Prostate gland (tissue), 2 donors: Measurements from ENCODE around the gene PACSIN1.

ENCODE experiments used
- POLR2A ChIP-seq: fragments of 450-650 bp; IDR thresholded peaks from one replicate; pipeline ENCODE4 v1.6.1; 2016; ENCODE audit warnings: antibody characterized with exemption, mild to moderate bottlenecking
- POLR2AphosphoS5 ChIP-seq: sonication (generic); formaldehyde crosslinking; IDR thresholded peaks from one replicate; pipeline ENCODE4 v1.6.1; 2017; ENCODE audit warnings: antibody characterized with exemption
- TF ChIP-seq, protein P1 (sequence below), 4 experiments: fragments of 200-600 bp in 2 of 4; fragments of 450-650 bp in 2 of 4; sonication (generic) in 2 of 4; IDR thresholded peaks; 1 replicate in 3 of 4; 2 replicates in 1 of 4; pipeline ENCODE4 v1.5.1; 2016 to 2019; ENCODE audit warnings: antibody characterized with exemption in 4 of 4, mild to moderate bottlenecking in 2 of 4, moderate library complexity in 2 of 4

- TF ChIP-seq, protein P1, sequence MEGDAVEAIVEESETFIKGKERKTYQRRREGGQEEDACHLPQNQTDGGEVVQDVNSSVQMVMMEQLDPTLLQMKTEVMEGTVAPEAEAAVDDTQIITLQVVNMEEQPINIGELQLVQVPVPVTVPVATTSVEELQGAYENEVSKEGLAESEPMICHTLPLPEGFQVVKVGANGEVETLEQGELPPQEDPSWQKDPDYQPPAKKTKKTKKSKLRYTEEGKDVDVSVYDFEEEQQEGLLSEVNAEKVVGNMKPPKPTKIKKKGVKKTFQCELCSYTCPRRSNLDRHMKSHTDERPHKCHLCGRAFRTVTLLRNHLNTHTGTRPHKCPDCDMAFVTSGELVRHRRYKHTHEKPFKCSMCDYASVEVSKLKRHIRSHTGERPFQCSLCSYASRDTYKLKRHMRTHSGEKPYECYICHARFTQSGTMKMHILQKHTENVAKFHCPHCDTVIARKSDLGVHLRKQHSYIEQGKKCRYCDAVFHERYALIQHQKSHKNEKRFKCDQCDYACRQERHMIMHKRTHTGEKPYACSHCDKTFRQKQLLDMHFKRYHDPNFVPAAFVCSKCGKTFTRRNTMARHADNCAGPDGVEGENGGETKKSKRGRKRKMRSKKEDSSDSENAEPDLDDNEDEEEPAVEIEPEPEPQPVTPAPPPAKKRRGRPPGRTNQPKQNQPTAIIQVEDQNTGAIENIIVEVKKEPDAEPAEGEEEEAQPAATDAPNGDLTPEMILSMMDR (IDR thresholded peaks at IDR 0.05): no peak
- TF ChIP-seq POLR2A (no peak), POLR2AphosphoS5 (no peak)
Observed at GRCh38 chr6:34512738-34513115, 46.9 kb downstream of the PACSIN1 start.
